Right renal pelvis (tissue), 4 donors: ENCODE data around the gene MTUS2. TPM values are rescaled to one million over a fixed set of nuclear protein-coding genes. Genes with fewer than 3 reads are reported as not detected.
"Not testable (repeated sequence)": the region's sequence is repeated elsewhere in the genome, so short reads cannot be mapped to it uniquely, and the experiment has no call there.

Source experiments
- DNase-seq, 4 donors: peaks; one replicate each; pipeline ENCODE4 v3.0.0-alpha.2; 2013; ENCODE audit warnings: low read depth in 4 of 4, low spot score in 3 of 4, missing footprints in 1 of 4
- polyA plus RNA-seq, 4 donors: library from polyadenylated mRNA; unstranded; fragments of 120-200 nt; gene quantifications; one replicate each; pipeline ENCODE4 v1.2.1, GENCODE V29; 2013; ENCODE audit not compliant: insufficient read length in 4 of 4

The MTUS2 gene
- polyA plus RNA-seq, 4 donors: 0.89 to 1.7 (median 1.2) TPM

- DNase-seq: no peak
Observed at GRCh38 chr13:29204651-29205050, 384.5 kb downstream of the MTUS2 start.

- no peak for DNase-seq
Observed at GRCh38 chr13:29210676-29211075, 390.5 kb downstream of the MTUS2 start.

GRCh38 chr13:29211162-29211561 lies 391.0 kb downstream of the MTUS2 start:
- DNase-seq: not testable (repeated sequence)

- no peak for DNase-seq
Observed at GRCh38 chr13:29222458-29222857, 402.3 kb downstream of the MTUS2 start.

GRCh38 chr13:29224206-29224605 lies 404.1 kb downstream of the MTUS2 start:
- no peak for DNase-seq

- DNase-seq: no peak
Observed at GRCh38 chr13:29227576-29227975, 407.4 kb downstream of the MTUS2 start.

GRCh38 chr13:29230299-29230845 lies 410.2 kb downstream of the MTUS2 start:
- DNase-seq: no peak

- DNase-seq: no peak
Observed at GRCh38 chr13:29239653-29240525, 419.8 kb downstream of the MTUS2 start.

GRCh38 chr13:29254626-29255370 lies 434.7 kb downstream of the MTUS2 start:
- no peak for DNase-seq

- no peak for DNase-seq
Observed at GRCh38 chr13:29255567-29255966, 435.4 kb downstream of the MTUS2 start.

GRCh38 chr13:29260684-29261083 lies 440.5 kb downstream of the MTUS2 start:
- no peak for DNase-seq

GRCh38 chr13:29266261-29266660 lies 446.1 kb downstream of the MTUS2 start:
- DNase-seq: no peak

GRCh38 chr13:29266756-29267733 lies 446.9 kb downstream of the MTUS2 start:
- DNase-seq: no peak

- DNase-seq: no peak
Observed at GRCh38 chr13:29270271-29270985, 450.3 kb downstream of the MTUS2 start.

- DNase-seq: no peak
Observed at GRCh38 chr13:29271606-29272005, 451.5 kb downstream of the MTUS2 start.

- no peak for DNase-seq
Observed at GRCh38 chr13:29279356-29280254, 459.5 kb downstream of the MTUS2 start.

GRCh38 chr13:29281932-29282495 lies 461.9 kb downstream of the MTUS2 start:
- DNase-seq: no peak

- DNase-seq: no peak
Observed at GRCh38 chr13:29284726-29285125, 464.6 kb downstream of the MTUS2 start.
